CD4-positive, alpha-beta T cell treated with Interleukin-6 for 4 hours (primary cell): Measurements from ENCODE around the gene COX10.
"Not testable (repeated sequence)": the region's sequence is repeated elsewhere in the genome, so short reads cannot be mapped to it uniquely, and the experiment has no call there.

ENCODE experiments used
- DNase-seq: peaks from one replicate; pipeline ENCODE4 v3.0.0-alpha.2; 2020; ENCODE audit warnings: mixed read lengths

COX10 gene

DNA sequence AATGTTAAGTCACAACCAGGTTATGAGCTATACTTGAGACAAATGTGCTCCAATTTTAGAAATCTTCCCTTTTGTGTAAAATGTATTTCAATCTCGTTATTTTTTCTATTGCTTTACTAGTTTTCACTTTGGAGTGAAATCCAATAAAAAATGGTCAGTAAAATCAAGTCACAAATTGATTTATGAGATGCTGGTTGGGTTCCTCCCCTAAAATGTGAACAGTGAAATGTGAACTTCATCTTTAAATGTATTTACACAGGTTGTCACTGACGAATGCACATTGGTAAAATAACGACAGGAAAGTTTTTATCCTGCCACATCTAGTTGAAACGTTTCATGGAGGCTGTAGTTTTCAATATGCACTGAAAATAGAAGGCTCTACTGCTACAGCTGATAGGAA lies 55.5 kb downstream of the COX10 start:
- DNase-seq = no peak

GRCh38 chr17:14125518-14126137 lies 56.3 kb downstream of the COX10 start:
- no peak for DNase-seq

GRCh38 chr17:14133104-14133503 lies 63.8 kb downstream of the COX10 start:
- no peak for DNase-seq

GRCh38 chr17:14134456-14134855 lies 65.2 kb downstream of the COX10 start:
- no peak for DNase-seq

DNA sequence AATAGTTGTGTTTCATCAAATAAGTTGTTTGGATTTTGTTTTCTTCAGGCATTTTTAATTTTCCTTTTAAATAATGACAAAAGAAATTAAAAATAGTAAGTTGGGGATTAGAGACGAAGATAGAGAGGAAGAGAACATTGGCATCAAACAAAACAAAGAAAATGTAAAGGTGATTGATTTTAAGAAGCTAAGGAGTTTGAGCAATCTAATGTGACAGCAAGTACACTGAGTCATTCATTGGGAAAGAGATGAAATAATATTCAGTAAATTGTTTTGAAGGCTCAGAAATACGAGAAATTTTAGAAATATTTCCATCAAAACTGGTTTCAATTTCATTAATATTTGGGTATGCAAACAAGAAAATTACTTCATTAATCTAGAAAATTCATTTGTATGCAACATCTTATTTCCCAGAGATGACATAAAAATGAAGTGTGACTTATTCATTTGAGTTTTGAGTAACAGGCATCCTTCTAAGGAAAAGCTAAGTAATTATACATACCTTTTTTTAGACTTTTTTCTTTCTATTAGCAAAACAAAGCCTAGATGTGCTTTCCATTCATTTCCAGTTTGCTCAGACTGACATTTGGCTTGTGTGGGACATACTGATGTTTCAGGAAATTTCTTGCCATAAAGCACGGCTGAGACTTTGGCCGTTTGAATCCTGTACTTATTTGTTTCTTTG lies 66.7 kb downstream of the COX10 start:
- DNase-seq = no peak

- DNase-seq = no peak
These were observed 69.3 kb downstream of the COX10 start for GRCh38 chr17:14138649-14139048.

DNA sequence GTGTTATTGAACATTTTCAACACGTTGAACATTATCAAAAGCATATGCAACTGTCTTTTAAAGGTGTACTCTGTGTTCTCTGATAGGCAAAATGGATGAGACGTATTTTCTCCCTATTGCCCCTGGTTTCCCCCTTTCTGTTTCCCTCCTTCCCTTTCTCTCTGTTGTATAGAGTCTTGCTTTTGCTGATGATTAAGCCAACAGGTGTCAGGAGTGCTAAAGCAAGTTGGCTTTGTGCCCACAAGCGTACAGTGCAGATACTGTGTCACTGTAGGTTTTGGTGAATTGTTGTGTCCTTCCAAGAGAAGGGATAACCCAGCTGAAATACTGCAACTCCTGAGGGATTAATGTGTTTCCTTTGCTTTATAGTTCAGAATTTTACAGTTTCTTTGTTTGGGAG lies 74.4 kb downstream of the COX10 start:
- DNase-seq = peak; percentile 13

- no peak for DNase-seq
These were observed 75.2 kb downstream of the COX10 start for GRCh38 chr17:14144508-14144907.

DNA sequence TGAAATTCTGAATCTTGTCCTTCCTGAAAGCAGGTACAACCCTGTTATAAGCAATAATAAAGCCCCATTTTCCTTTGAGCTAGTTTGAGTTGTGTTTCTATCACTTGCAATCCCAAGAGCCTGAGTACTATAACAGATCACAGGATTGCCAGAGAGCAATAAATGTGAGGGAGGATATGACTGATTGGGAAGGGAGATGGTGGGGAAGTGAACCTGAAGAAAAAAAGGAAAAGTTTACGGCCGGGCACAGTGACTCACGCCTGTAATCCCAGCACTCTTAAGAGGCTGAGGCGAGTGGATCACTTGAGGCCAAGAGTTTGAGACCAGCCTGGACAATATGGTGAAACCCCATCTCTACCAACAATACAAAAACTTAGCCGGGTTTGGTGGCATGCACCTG lies 80.4 kb downstream of the COX10 start:
- no peak for DNase-seq

GRCh38 chr17:14150619-14151018 lies 81.3 kb downstream of the COX10 start:
- no peak for DNase-seq

GRCh38 chr17:14152721-14153120 lies 83.4 kb downstream of the COX10 start:
- no peak for DNase-seq

- DNase-seq = no peak
These were observed 84.1 kb downstream of the COX10 start for GRCh38 chr17:14153374-14153773.

- no peak for DNase-seq
These were observed 87.4 kb downstream of the COX10 start for GRCh38 chr17:14156689-14157088.

- no peak for DNase-seq
These were observed 88.5 kb downstream of the COX10 start for GRCh38 chr17:14157822-14158221.

GRCh38 chr17:14158707-14159106 lies 89.4 kb downstream of the COX10 start:
- DNase-seq = no peak

GRCh38 chr17:14161419-14161818 lies 92.1 kb downstream of the COX10 start:
- no peak for DNase-seq

- no peak for DNase-seq
These were observed 96.3 kb downstream of the COX10 start for GRCh38 chr17:14165616-14166015.

DNA sequence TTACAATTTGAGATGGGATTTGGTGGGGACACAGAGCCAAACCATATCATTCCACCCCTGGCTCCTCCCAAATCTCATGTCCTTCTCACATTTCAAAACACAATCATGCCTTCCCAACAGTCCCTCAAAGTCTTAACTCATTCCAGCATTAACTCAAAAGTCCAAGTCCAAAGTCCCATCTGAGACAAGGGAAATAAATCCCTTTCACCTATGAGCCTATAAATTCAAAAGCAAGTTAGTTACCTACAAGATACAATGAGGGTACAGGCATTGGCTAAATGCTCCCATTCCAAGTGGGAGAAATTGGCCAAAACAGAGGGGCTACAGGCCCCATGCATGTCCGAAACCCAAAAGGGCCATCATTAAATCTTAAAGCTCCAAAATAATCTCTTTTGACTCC lies 98.5 kb downstream of the COX10 start:
- DNase-seq = not testable (repeated sequence)

GRCh38 chr17:14168582-14168981 lies 99.3 kb downstream of the COX10 start:
- DNase-seq = no peak

GRCh38 chr17:14169287-14169686 lies 100.0 kb downstream of the COX10 start:
- DNase-seq = no peak

- no peak for DNase-seq
These were observed 100.6 kb downstream of the COX10 start for GRCh38 chr17:14169901-14170300.

DNA sequence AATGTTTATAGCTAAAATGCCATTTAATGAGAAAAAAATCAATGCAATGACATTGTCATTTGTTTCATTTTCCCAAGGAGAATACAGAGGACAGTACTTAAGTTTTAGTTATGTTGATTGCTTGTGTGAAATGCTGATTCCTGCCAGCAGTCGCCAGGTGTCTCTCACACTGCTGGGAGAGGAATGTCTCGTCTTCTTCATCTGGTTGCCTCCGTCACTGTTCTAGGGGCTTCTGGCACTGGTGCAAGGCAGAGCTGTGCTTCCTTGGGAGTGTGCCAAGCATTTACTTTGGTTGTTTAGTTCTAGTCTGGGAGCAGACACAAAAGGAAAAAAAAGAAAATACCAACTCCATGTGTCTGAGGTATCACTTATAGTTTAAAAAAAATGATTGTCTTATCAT lies 107.7 kb downstream of the COX10 start:
- not testable (repeated sequence) for DNase-seq

DNA sequence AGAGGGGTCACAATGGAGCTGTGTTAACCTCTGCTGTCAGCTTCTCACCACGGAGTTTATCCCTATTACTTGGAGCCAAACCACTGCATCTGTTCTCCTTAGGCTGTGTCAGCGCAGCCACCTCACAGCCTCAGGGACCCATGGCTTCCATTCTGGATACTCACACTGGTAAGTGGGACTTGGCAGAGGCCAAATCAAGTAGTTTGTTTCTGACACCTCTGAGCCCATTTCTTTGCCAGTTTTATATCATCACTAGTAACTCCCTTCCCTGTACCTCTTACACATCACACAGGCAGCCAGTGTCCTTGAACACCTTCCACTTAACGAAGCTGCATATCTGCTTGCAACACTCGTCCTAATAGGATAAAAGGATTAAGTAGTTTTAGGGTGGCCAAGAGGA lies 108.5 kb downstream of the COX10 start:
- DNase-seq = not testable (repeated sequence)

DNA sequence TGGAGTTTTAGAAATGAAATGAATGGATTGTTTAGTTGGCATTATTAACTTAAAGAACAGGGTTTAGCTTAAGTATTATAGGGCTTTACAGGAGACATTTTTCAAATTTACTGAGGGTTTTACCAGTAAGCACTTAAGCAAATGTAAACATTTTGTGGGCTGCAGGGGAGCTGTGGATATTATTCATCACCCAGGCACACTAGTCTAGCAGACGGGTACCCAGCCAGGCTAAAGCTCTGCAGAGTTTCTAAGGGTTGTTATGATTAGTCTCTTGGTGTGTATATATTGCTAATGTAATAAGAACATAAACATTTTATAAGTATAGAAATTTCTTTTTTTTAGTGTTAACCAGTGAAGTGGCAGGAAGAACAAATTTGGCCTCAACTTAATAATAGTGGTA lies 110.6 kb downstream of the COX10 start:
- DNase-seq = not testable (repeated sequence)

GRCh38 chr17:14182084-14182483 lies 112.8 kb downstream of the COX10 start:
- DNase-seq = not testable (repeated sequence)
